IMR-90 (cell line): ENCODE results near the gene GNAI2. TPM values are rescaled to one million over a fixed set of nuclear protein-coding genes. Genes with fewer than 3 reads are reported as not detected.

Source experiments
- ATAC-seq: fragments of 200-7000 bp; cut with Tn5 transposase; 2 replicates; pipeline ENCODE4 v1.9.1; 2020; ENCODE audit warnings: low read depth, mild to moderate bottlenecking, moderate library complexity
- BruUV-seq: library from RNA; stranded (reverse); fragments of 400-500 nt; replicated peaks from 2 replicates; lab custom pipeline; 2021; lab: Mats Ljungman, UMichigan
- CTCF ChIA-PET: fragments of 300-600 bp; formaldehyde crosslinking; extraction: SDS; loops from one replicate; lab custom pipeline; 2021; ENCODE audit warnings: antibody characterized with exemption; lab: Yijun Ruan, JAX
- POLR2A ChIA-PET: fragments of 300-600 bp; sonication (Branson Sonifier 250); formaldehyde crosslinking; loops from one replicate; lab custom pipeline; 2022; ENCODE audit warnings: antibody characterized with exemption; ENCODE audit not compliant: unreplicated experiment; lab: Charles Lee
- DNase-seq: peaks from one replicate; pipeline ENCODE4 v3.0.0; 2013
- H2AFZ ChIP-seq: replicated peaks from 2 replicates; pipeline ENCODE3; 2013; ENCODE audit warnings: low read length, mild to moderate bottlenecking; ENCODE audit not compliant: poor library complexity
- H2AK5ac ChIP-seq: 2 replicates; pipeline ENCODE4 v1.6.1; 2013; ENCODE audit warnings: low read depth, low read length, inconsistent platforms
- H2AK9ac ChIP-seq: replicated peaks from 2 replicates; pipeline ENCODE3; 2013; ENCODE audit warnings: mild to moderate bottlenecking, low read depth, low read length, moderate library complexity; ENCODE audit not compliant: poor library complexity
- H2BK120ac ChIP-seq: 2 replicates; pipeline ENCODE4 v1.6.1; 2013; ENCODE audit warnings: low read depth, low read length, inconsistent platforms
- H2BK15ac ChIP-seq: 3 replicates; pipeline ENCODE4 v1.6.1; 2013; ENCODE audit warnings: low read depth, low read length, inconsistent platforms
- H2BK20ac ChIP-seq: 2 replicates; pipeline ENCODE4 v1.6.1; 2013; ENCODE audit warnings: low read depth, mild to moderate bottlenecking, inconsistent platforms, low read length, moderate library complexity
- H2BK5ac ChIP-seq: 2 replicates; pipeline ENCODE4 v1.6.1; 2013; ENCODE audit warnings: mild to moderate bottlenecking, low read depth, low read length, inconsistent platforms; ENCODE audit not compliant: poor library complexity, severe bottlenecking
- H3K14ac ChIP-seq: replicated peaks from 2 replicates; pipeline ENCODE4 v1.6.1; 2013; ENCODE audit warnings: low read depth, low read length, inconsistent platforms
- H3K18ac ChIP-seq: 2 replicates; pipeline ENCODE4 v1.6.1; 2013; ENCODE audit warnings: low read depth, low read length, control low read depth
- H3K23ac ChIP-seq: 2 replicates; pipeline ENCODE4 v1.6.1; 2013; ENCODE audit warnings: low read depth, low read length, inconsistent platforms
- H3K27ac ChIP-seq: 2 replicates; pipeline ENCODE4 v1.5.1; 2013; ENCODE audit warnings: mild to moderate bottlenecking, control low read depth, low read length; ENCODE audit not compliant: insufficient read depth
- H3K27me3 ChIP-seq: 2 replicates; pipeline ENCODE4 v1.6.1; 2013; ENCODE audit warnings: low read length; ENCODE audit not compliant: control insufficient read depth, insufficient read depth
- H3K36me3 ChIP-seq: 2 replicates; pipeline ENCODE4 v1.6.1; 2013; ENCODE audit warnings: low read length, mixed read lengths; ENCODE audit not compliant: control insufficient read depth, insufficient read depth
- H3K4ac ChIP-seq: 2 replicates; pipeline ENCODE4 v1.6.1; 2013; ENCODE audit warnings: low read depth, low read length, inconsistent platforms
- H3K4me1 ChIP-seq: 2 replicates; pipeline ENCODE4 v1.6.1; 2013; ENCODE audit warnings: low read length, mixed read lengths; ENCODE audit not compliant: control insufficient read depth, insufficient read depth
- H3K4me2 ChIP-seq: 2 replicates; pipeline ENCODE4 v1.6.1; 2013; ENCODE audit warnings: low read depth, mild to moderate bottlenecking, control low read depth, low read length, moderate library complexity
- H3K4me3 ChIP-seq: 2 replicates; pipeline ENCODE4 v1.5.1; 2013; ENCODE audit warnings: low read depth, mild to moderate bottlenecking, control low read depth, low read length, moderate library complexity; ENCODE audit not compliant: insufficient read depth
- H3K56ac ChIP-seq: 2 replicates; pipeline ENCODE4 v1.6.1; 2013; ENCODE audit warnings: low read length, inconsistent platforms; ENCODE audit not compliant: insufficient read depth; ENCODE audit errors: extremely low read depth
- H3K79me1 ChIP-seq, 2 experiments: 2 replicates each; pipeline ENCODE4 v1.6.1; 2013; ENCODE audit warnings: low read length in 2 of 2, inconsistent platforms in 1 of 2, low read depth in 1 of 2
- H3K9ac ChIP-seq: 2 replicates; pipeline ENCODE4 v1.6.1; 2013; ENCODE audit warnings: low read depth, low read length, control low read depth
- H3K9me1 ChIP-seq: 2 replicates; pipeline ENCODE4 v1.6.1; 2013; ENCODE audit warnings: low read length, inconsistent platforms; ENCODE audit not compliant: insufficient read depth
- H3K9me3 ChIP-seq: 2 replicates; pipeline ENCODE4 v1.6.1; 2013; ENCODE audit warnings: low read length; ENCODE audit not compliant: control insufficient read depth, insufficient read depth
- H4K20me1 ChIP-seq: 2 replicates; pipeline ENCODE4 v1.6.1; 2013; ENCODE audit warnings: low read length, inconsistent platforms; ENCODE audit not compliant: insufficient read depth
- H4K5ac ChIP-seq: 2 replicates; pipeline ENCODE4 v1.6.1; 2013; ENCODE audit warnings: mild to moderate bottlenecking, low read depth, low read length, control low read depth
- H4K8ac ChIP-seq, 2 experiments: 2 replicates each; pipeline ENCODE4 v1.6.1; 2013; ENCODE audit warnings: low read depth in 2 of 2, low read length in 2 of 2, control low read depth in 1 of 2, inconsistent platforms in 1 of 2
- H4K91ac ChIP-seq: 2 replicates; pipeline ENCODE4 v1.6.1; 2013; ENCODE audit warnings: low read depth, low read length, inconsistent platforms; ENCODE audit not compliant: insufficient read depth
- BHLHE40 ChIP-seq: fragments of 150-350 bp; IDR thresholded peaks from 2 replicates; pipeline ENCODE4 v1.6.1; 2016; ENCODE audit warnings: mild to moderate bottlenecking, low read depth, low read length
- CHD1 ChIP-seq: IDR thresholded peaks from 2 replicates; pipeline ENCODE4 v1.6.1; 2012; ENCODE audit warnings: low read depth, low read length, improper control_type of control experiment
- FOS ChIP-seq: fragments of 150-350 bp; IDR thresholded peaks from 2 replicates; pipeline ENCODE4 v1.6.1; 2016; ENCODE audit warnings: low read depth, low read length
- MAZ ChIP-seq: IDR thresholded peaks from 2 replicates; pipeline ENCODE4 v1.6.1; 2012; ENCODE audit warnings: low read depth, mild to moderate bottlenecking, low read length, improper control_type of control experiment, moderate library complexity, borderline replicate concordance
- MXI1 ChIP-seq: IDR thresholded peaks from 2 replicates; pipeline ENCODE4 v1.6.1; 2012; ENCODE audit warnings: low read depth, mild to moderate bottlenecking, low read length, moderate library complexity, borderline replicate concordance
- RAD21 ChIP-seq: IDR thresholded peaks from 2 replicates; pipeline ENCODE4 v1.6.1; 2012; ENCODE audit warnings: low read length, improper control_type of control experiment
- RFX5 ChIP-seq: IDR thresholded peaks from 2 replicates; pipeline ENCODE4 v1.8.0; 2012; ENCODE audit warnings: low read depth, mild to moderate bottlenecking, low read length, moderate library complexity
- whole genome bisulfite sequencing, 2 experiments: methylation state at CpG; one replicate each; pipeline versions ENCODE4 v1.1.5 to v1.1.7; 2013; ENCODE audit warnings: missing lambda C conversion rate in 2 of 2; ENCODE audit not compliant: insufficient read length in 1 of 2; ENCODE audit errors: extremely low coverage in 2 of 2; 5-methylcytosine and 5-hydroxymethylcytosine counted together
- dilution Hi-C: fragments of 300-500 bp; cut with HindIII; formaldehyde crosslinking; loops from one replicate; pipeline ENCODE4 v1.14.3; 2018; ENCODE audit warnings: low sequenced_read_pairs; ENCODE audit not compliant: unreplicated experiment
- in situ Hi-C: fragments of 300-500 bp; cut with MboI; formaldehyde crosslinking; loops from 3 replicates; pipeline ENCODE4 v1.14.3; 2019; ENCODE audit warnings: low sequenced_read_pairs, inconsistent platforms, mixed read lengths
- intact Hi-C: fragments of 100-400 bp; cut with micrococcal nuclease; formaldehyde crosslinking; loops from 2 replicates; pipeline ENCODE4 v1.10.0; 2022
- polyA plus RNA-seq, 3 experiments: library from polyadenylated mRNA; depleted of rRNA; stranded (reverse); fragments of >200 nt; gene quantifications; 2 replicates each; pipeline ENCODE4 v1.2.3, GENCODE V29; 2012; ENCODE audit warnings: low replicate concordance in 1 of 3
- total RNA-seq: library from RNA; depleted of rRNA; stranded (reverse); fragments of >200 nt; gene quantifications from 2 replicates; pipeline ENCODE4 v1.2.3, GENCODE V29; 2012

GNAI2 gene
- total and polyA plus RNA-seq, 2 of the 4 experiments (the other 2 are of a cell fraction) = 867 to 1,079 TPM

GRCh38 chr3:50203809-50204803 is 31.9 kb upstream of the GNAI2 start:
- Histone ChIP-seq H3K9me1 (no peaks in the 10 kb centered on the region), H3K27ac (no peak overlapping the region), H3K36me3 (no peaks in the 10 kb centered on the region), H3K56ac (no peak overlapping the region), H3K4me1 (peaks cover 2% of the 10 kb centered on the region; the same call in 1 of the 2 replicates), H4K8ac (no peak overlapping the region), H3K27me3 (peaks cover 69% of the 10 kb centered on the region), H4K5ac (no peak overlapping the region), H3K14ac (no peak overlapping the region), H2AFZ (no peak overlapping the region), H3K23ac (no peak overlapping the region), H3K79me1 (no peaks in the 10 kb centered on the region), H3K18ac (no peak overlapping the region), H3K4me2 (no peak overlapping the region; the same call in 1 of the 2 replicates), H2BK20ac (no peak overlapping the region), H2AK9ac (peak overlapping the region; percentile 13), H2AK5ac (no peak overlapping the region), H3K9me3 (no peaks in the 10 kb centered on the region), H4K91ac (no peak overlapping the region), H3K9ac (no peak overlapping the region), H2BK5ac (no peak overlapping the region), H4K20me1 (no peaks in the 10 kb centered on the region; the same call in 1 of the 2 replicates), H3K4me3 (no peak overlapping the region), H2BK15ac (no peak overlapping the region), H3K4ac (no peak overlapping the region), H2BK120ac (no peak overlapping the region)
- no peak for DNase-seq
- CTCF ChIA-PET = interaction anchor here (0.5 to 1.4 kb wide), 2 partner anchors 23 to 29 kb away, joined by 5 to 6 read pairs; no protein-coding TSS in a partner anchor
- intact Hi-C loops (no loop called here), dilution Hi-C loops (no loop called here), in situ Hi-C loops (no loop called here)
- TF ChIP-seq MAZ = no peak
- no peak for TF ChIP-seq MXI1
- TF ChIP-seq CHD1 = no peak
- no peak for TF ChIP-seq FOS
- TF ChIP-seq RFX5 = no peak
- TF ChIP-seq BHLHE40 = no peak
- no peak for TF ChIP-seq RAD21
- BruUV-seq = no TSS peak
- no peak for ATAC-seq
- WGBS, 2 experiments = 20% methylated on average over 1 of the region's 12 CpGs; no CpG with 5 or more reads in 1 of the 2 experiments
- POLR2A ChIA-PET = no interaction called here
